Suppressor macrophage treated with lipopolysaccharide for 4 hours (primary cell): ENCODE results near the gene DTNB.
A peak's percentile ranks its signal among the peaks of the same experiment; 100 is the strongest.
"Not testable (repeated sequence)": the region's sequence is repeated elsewhere in the genome, so short reads cannot be mapped to it uniquely, and the experiment has no call there.

Source experiments
- DNase-seq: peaks from one replicate; pipeline ENCODE4 v3.0.0-alpha.2; 2020

Gene DTNB

DNA sequence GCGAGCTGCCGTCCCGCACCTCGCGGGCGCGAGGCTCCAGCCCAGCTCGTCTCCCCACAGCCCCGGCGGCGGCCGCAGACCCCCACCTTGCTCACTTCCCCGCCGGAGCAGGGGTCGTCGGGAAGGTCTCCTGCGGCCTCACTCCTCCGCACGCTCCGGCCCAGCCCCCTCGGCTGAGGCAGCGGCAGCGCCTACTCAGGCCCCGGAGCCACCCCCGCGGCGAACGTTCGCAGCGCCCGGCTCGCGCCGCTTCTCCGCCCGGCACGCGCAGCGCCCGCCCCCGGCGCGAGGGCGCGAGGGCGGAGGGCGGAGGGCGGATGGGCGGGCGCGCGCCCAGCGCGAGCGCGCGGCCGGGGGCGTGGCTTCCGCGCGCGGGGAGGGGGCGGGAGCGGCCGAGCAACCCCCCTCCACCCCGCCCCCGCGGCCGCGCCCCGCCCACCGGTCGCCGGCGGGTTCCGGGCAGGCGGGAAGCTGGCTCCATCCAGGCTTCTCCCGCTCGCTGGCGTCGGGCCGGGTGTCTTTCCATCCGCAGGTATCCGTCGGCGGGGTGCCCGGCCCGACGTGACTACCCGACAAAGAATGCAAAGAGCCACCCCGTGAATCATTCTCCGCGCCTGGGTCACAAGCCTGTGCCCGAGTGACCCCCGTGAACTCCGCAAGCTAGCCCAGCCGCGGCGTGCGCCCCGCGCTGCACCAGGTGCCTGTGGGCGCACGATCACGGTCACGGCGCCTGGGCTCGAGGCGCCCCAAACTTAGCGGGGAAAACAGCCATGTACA lies at the start of gene DTNB:
TSS of gene DTNB (minus strand) at position 278 of the 777 bp plus-strand sequence. CDS start 20,917 bp downstream, outside the sequence.
- DNase-seq: peak; percentile 74

DNA sequence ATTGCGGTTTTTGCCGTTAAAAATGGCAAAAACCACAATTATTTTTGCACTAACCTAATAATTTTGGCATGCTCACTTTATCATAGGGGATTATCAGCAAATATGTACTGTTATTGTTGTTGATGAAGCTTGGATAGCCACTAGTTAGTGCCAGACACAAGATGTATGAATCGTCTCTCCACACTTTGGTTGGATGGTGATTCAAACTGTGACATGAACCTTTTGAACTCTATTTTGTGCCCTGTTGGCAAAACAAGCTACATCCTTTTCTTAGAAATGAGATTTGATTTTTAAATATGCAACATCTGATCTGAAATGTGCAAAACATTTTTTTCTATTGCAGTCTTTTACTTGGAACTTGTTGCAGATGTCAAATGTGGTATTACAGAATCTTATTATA lies 48.8 kb upstream of the DTNB start:
- DNase-seq: no peak

DNA sequence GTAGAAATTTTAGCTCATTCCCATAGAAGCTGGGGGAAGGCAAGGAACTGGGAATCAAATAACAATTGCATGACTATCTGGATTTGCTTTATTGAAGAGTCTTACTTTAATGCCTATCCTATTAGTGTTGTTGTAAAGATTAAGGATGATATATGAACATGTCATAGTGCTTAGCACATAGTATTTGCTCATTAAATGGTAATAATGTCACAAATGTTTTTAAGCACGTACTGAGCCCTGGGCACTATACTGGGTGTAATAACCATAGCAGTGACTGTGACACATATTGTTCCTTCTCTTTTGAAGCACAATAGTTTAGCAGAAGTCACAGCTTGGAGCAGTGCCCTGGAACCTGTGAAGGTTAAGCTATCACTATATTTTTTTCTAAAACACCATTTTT lies 47.2 kb upstream of the DTNB start:
- no peak for DNase-seq

DNA sequence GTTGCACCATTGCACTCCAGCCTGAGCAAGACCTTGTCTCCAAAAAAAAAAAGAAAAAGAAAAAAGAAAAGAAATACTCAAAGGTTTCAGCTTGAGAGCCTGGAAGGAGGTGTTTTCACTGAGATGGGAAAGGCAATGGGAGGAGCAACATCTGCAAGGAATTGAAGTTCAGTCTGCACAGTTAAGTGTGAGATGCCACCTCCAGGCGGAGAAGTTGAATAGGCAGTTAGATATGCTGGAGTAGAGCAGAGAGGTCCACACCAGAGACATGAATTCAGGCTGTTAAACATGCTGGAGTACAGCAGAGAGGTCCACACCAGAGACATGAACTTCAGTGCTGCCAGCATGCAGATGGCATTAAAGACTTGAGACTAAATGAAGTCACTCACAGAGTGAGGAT lies 41.4 kb upstream of the DTNB start:
- no peak for DNase-seq

DNA sequence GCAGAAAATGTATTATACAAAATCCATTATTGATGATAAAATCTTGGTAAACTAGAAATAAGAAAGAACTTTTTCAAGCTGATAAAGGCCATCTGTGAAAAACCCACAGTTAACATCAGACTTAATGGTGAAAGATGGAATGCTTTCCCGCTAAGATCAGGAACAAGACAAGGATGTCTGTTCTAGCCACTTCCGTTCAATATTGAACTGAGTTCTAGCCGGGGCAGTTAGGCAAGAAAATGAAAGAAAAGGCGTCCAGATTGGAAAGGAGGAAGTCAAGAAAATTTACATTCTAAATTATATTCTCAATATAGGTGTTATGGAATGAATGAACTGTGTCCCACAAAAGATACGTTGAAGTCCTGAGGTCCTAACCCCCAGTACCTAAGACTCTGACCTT lies 39.1 kb upstream of the DTNB start:
- peak; percentile 33 for DNase-seq

DNA sequence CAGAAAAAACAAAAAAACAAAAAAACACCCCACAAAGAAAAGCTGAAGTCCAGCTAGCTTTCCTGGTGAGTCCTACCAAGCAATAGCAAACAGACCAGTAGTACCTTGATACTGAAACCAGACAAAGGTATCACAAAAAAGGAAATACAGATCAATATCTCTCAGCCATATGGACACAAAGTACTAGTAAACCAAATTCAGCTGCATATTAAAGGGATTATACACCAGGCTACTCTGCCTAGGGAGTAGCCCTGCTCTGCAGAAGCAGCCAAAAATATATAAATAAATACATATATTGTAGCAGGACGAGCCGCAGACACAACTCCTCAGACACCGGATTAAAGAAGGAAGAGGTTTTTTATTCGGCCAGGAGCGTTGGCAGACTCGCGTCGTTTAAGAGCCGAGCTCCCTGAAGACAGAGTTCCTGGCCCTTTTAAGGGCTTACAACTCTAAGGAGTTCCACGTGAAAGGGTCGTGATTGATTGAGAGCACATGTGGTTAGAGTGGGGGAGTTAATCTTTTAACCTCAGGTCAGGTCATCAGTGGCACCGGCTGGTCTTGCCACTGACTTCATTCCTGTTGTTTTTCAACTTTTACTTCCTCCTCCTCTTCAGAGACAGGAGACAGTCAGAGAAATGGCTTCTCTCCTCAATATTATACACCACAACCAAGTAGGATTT lies 38.4 kb upstream of the DTNB start:
- peak; percentile 30 for DNase-seq

DNA sequence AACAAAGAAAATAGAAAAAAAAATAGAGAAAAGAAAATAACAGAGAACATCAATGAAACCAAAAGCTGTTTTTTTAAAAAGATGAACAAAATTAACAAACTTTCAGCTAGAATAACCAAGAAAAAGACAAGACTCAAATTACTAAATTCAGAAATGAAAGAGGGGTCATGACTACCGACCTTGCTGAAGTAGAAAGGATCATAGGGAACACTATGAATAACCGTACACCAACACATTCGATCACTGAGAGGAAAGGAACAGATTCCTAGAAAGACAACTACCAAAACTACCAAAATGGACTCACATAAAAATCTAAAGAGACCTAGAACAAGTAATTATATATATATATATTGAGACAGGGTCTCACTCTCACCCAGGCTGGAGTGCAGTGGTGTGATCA lies 37.4 kb upstream of the DTNB start:
- no peak for DNase-seq

DNA sequence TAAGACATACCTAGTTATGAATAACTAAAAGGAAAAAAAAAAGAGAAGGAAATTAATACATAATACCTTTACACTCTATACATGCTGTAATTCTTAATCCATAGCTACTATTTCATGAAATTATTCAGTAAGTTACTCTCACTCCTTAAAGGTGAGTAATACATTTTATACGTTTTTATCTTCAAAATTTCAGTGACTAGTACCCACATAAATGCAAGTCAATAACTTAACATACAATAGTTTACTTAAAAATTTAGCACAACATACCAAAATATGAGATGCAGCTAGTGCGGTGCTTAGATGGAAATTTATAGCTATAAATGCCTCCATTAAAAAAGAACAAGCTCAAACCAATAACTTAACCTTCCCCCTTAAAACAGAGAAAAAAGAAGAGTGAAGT lies 36.0 kb upstream of the DTNB start:
- DNase-seq: no peak

DNA sequence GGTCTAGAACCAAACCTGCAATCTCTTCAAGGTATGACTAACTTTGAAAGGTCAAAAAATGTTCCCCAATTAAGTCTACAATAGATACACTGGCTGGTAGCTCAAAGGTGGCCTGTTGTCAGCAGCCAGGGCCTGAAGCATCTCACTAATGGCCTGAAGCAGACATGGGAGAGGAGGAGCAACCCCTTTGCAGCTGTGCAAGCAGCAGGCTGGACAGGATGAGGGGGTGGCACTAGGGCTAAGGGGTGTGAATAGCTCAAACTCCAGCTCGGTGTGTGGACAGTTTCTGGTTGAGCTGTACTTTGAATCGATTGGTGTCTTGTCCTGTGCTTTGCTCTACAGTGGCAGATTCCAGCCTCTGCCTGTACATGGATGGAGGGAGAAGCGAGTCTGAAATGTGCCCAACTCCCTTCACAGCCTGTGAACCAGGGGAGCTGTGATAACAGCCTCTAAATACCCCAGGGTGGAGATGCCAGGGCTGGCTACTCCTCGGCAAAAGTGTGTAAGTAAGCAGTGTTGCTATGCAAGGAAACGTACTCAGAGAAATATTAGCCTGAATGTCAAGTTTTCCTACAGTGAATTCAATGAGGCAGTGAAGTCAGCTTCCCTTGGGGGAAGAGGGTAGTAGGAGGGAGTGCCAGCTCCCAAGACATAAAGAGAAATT lies 34.7 kb upstream of the DTNB start:
- no peak for DNase-seq

DNA sequence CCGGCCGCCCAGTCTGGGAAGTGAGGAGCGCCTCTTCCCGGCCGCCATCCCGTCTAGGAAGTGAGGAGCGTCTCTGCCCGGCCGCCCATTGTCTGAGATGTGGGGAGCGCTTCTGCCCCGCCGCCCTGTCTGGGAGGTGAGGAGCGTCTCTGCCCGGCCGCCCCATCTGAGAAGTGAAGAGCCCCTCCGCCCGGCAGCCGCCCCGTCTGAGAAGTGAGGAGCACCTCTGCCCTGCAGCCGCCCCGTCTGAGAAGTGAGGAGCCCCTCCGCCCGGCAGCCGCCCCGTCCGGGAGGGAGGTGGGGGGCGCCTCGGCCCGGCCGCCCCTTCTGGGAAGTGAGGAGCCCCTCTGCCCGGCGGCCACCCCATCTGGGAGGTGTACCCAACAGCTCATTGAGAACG lies 32.2 kb upstream of the DTNB start:
- not testable (repeated sequence) for DNase-seq

DNA sequence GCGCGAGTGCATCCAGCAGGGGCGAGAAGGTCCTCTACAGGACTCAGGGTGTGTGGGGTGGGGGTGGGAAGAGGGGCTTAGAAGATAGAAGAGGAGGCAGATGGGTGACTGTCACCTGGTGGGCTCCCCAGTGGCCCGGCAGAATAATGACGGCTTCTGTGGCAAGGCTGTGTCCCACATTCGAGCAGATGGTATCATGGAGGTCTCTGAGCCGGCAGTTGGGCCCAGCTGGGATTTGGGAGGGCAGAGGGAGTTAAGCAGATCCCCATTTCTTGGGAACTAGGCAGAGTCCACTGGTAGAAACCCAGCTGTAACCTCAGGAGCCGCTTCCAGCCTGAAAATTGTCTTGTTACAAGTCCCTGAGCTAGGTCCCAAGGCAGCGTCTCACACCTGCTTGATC lies 28.4 kb upstream of the DTNB start:
- no peak for DNase-seq

DNA sequence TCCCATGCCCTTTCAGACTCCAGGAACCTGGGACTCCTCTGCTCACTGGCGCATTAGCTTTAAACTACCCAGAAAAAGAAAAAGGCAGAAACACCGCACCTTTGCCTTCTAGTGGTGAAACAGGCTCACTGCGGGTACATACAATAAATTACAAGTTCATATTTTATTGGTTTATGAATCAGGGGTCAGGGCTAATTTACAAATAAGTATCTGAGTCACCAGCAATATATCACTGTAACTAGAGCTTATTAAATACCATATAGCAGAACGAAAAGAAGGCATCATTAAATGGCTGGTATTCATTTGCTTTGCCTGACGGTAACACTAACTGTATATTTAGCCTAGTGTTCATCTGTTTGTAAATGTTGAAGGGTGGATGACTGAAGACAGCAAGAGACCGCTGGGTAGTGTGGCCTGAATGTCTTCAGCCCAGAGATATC lies 26.9 kb upstream of the DTNB start:
- DNase-seq: peak; percentile 37

DNA sequence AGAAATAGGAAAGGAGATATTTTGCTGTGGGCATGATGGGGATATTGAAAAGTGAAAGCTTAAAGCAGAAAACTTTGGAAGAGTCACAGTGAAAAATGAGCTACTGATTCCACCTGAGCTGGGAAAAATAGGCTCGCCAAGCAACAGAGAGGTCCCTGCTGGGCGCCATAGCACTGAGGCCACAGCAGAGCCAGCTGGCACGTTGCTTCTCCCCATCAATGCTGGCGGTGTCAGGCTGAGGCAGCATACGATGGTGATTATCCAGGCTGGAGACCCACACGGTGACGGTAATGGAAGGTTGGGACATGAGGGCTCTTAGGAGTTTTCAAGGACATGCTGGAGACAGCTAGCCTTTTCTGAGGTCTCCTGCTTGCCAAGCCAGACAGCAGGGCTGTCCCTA lies 25.8 kb upstream of the DTNB start:
- DNase-seq: no peak

DNA sequence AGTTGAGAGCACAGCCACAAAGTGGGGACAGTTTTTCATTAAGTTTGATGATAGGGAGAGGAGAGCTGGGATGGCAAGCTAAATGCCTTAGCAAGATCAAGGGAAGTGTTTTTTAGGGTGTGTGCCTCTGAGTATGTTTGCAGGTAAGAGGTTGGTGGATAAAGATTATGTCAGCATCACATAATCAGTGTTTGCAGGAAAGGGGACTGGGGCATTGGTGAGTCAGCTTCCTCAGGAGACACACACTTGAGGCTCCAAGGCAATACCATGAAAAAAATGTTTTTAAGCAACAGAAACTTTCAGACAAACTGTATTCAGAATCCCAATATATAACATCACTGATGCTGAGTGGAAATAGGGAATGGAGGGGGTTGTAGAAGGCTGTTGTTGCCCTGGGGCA lies 25.4 kb upstream of the DTNB start:
- no peak for DNase-seq

DNA sequence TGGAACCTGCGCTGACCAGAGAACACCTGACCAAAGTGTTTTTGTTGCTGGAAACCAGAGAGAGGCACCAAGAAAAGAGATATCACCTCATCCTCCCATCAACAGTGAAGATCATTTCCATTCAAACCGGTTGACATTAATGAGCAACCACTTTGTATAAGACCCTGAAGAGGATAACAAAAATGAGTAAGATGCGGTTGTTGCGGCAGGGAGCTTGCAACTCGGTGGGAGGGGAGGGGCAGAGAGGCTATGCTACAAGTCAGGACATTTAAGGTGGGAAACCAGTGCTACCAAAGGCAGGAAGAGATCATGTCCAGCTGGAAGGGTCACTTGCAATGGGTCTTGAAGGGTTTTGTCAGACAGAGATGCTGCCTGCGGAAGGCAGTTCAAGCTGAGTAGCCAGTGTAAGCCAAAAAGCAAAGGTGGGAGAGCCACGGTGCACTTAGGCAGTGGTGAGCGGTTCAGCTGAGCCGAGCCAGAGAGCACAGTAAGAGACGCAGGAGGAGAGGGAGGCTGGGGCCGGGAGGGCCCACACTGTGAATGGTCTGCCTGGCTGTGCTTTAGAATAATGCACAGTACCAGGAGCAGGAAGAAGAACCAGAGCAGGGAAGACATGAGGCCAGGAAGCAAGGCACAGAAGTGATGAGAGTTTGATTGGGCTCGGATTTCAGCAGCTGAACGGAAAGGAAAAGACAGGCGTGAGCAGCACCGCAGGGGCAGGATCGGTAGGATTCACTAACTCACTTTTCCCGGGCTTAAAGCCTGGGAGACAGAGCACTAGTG lies 24.4 kb upstream of the DTNB start:
- DNase-seq: no peak

DNA sequence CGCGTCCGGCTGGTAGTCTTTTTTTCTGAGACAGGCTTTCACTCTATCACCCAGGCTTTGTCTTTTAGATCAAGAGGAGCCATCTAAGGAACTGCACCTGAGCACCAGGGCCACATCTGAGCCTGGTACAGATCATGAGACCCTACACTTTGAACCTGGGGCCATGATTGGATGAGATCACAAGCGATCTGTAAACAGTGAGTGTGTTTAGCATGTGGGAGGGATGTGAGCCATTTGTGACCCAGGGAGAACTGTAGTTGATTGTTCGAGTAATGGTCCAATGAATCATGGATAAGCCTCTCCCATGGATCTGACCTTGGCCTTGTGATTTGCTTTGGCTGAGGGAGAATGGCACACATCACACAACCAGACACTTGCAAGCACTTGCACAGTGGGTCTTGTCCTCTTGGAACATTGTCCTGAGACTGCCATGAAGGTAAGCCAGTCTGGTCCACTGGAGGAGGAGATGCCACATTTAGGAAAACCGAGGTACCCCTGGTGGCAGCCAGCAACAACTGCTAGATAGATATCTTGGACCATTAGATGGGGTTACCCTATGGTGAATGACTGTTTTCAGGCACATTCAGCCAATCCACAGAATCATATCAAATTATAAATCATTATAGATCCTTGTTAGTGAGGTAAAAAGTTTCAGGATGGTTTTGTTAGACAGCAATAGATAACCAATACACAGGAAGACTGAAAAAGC lies 19.5 kb upstream of the DTNB start:
- DNase-seq: no peak

DNA sequence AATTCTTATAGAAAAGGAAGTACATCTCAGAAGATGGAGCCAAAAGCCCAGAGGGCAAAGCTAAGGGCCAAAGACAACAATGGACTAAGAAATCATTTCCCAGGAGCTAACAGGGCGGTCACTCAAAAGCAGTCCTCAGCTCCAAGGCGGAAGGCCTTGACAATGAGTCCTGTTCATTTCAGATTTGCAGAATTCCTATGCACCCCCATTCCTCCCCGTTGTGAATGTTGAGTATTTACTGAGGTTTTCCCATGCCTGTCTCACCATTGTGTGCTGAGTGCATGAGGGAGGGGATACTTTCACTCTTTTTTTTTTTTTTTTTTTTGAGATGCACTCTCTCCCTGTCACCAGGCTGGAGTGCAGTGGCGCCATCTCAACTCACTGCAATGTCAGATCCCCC lies 18.8 kb upstream of the DTNB start:
- no peak for DNase-seq

DNA sequence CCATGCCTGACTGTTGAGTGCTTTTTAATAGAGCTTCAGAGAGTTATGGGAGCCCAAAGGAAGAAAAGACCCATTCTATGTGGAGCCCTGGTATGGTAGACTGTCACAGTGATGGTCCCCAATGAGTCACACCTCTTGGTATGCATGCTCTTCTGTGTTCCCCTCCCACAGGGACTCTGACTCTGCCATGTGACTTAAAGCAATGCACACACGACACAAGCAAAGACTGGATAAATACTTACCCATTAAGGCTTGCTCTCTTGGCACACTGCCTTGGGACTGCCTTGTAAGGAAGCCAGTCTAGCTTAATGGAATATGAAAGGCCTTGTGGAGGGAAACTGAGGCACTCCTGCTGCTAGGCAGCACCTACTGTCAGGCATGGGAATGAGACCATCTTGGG lies 16.7 kb upstream of the DTNB start:
- DNase-seq: peak; percentile 5

DNA sequence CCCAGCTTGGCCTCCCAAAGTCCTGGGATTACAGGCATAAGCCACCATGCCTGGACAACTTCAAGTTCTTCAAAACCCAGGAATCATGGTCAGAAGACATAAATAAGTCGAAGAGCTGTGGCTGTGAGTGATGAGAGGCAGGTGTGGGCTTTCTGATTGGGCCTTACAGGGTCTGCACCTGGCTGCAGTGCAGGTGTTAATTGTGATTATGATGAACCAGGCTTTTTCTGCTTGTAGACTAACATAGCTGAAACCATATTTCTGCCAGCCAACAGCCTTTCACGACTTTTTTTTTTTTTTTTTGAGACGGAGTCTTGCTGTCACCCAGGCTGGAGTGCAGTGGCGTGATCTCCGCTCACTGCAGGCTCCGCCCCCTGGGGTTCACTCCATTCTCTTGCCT lies 14.9 kb upstream of the DTNB start:
- no peak for DNase-seq

DNA sequence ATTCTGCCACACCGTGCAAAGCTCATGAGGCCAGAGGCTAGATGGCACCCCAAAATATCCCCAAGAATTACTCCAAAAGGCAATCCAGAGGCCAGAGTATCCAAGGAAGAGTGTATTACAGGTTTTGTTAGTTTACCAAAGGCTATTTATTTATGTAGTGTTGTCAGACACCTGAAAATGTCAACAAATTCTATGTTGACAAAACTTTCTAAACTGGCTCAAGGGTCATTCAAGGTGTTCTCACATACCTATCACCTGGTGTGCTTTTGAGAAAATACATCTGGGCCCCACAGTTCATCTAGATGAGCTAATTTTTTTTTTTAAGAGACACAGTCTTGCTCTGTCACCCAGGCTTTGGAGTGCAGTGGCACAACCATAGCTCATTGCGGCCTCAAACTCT lies 12.4 kb upstream of the DTNB start:
- no peak for DNase-seq

DNA sequence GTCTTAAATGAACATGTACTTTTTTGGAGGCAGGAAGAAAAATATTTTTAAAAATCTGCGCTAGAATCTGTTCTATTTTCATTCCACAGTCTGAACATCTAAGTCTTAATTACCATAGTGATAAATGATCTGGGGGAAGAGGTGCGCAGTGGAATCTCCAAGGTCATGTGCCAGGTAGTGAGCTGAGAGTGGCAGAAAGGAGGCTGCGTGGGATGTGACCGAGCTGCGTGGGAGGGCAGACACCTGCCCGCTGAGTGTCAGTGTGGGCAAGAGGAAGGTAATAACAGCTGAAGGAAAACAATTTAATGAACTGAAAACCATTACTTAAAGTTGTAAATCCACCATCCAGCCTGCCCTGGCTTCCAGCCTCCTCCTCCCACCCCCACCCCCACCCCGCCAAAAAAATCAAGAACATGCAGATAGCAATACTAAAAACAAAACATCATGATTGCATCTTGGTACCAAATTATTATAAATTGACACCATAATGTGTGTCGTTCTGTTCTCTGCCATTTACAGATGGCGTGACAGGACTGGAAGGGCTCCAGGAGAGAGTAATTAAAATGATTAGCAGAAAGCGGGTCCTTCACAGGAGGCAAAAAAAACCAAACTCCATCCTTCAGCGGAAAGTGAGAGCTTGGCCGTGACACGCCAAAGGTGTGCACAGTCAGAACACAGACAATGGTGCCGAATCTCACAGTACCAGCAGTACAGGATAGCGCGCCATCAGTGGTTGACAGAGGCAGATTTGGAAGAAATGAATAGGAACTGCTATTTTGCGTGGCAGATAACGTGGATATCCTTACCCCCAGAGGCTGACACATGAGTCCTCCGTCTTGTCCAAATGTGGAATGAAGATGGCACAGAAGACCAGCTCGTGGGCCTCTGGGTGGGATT lies 11.4 kb upstream of the DTNB start:
- DNase-seq: no peak

DNA sequence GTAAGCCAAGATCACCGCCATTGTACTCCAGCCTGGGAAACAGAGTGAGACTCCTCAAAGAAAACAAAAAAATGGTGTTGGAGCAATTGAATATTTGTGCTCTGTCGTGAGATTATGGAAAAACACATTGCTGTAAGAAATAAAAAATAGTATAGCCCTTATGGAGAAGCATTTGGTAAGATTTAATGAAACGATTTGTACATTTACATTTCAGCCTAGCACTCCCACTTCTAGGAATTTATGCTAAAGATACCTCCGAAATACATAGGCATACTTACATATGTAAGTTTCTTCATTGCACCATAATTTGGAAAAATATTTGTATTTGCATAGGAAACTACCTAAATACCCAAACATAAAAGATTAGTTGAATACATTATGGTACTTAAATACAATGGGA lies 8.7 kb upstream of the DTNB start:
- DNase-seq: no peak
